DOHH2 (cell line): ENCODE data around the gene FOXP4.

Experiments used
- EZH2phosphoT487 ChIP-seq: fragments of 200-600 bp; sonication (generic); IDR thresholded peaks from 2 replicates; pipeline ENCODE4 v1.6.1; 2017; ENCODE audit warnings: borderline replicate concordance, mild to moderate bottlenecking, antibody characterized with exemption, low read length, moderate library complexity, mixed read lengths
- TF ChIP-seq, protein P1 (sequence below): fragments of 200-600 bp; sonication (generic); IDR thresholded peaks from one replicate; pipeline ENCODE4 v1.5.1; 2014; ENCODE audit warnings: antibody characterized with exemption, mild to moderate bottlenecking, low read depth, low read length; ENCODE audit not compliant: poor library complexity, severe bottlenecking

DNA sequence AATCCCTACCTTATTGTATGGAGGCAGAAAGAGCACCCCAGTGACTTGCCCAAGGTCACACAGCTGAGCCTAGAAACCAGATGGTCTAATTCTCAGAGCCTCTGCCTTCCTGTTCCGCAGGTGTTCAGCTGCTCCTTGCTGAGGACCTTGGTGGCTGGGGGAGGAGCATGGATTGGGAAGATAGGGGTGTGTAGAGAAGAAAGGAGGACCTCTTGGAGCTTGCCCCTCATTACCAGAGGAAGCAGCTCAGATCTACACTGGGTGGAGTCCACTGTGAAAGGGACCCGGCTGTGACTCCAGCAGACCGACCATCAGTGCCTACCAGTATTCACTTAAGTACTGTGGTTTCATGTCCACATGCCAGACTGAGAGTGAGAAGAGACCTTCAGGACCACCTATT lies 15.2 kb downstream of the FOXP4 start:
- TF ChIP-seq, protein P1, sequence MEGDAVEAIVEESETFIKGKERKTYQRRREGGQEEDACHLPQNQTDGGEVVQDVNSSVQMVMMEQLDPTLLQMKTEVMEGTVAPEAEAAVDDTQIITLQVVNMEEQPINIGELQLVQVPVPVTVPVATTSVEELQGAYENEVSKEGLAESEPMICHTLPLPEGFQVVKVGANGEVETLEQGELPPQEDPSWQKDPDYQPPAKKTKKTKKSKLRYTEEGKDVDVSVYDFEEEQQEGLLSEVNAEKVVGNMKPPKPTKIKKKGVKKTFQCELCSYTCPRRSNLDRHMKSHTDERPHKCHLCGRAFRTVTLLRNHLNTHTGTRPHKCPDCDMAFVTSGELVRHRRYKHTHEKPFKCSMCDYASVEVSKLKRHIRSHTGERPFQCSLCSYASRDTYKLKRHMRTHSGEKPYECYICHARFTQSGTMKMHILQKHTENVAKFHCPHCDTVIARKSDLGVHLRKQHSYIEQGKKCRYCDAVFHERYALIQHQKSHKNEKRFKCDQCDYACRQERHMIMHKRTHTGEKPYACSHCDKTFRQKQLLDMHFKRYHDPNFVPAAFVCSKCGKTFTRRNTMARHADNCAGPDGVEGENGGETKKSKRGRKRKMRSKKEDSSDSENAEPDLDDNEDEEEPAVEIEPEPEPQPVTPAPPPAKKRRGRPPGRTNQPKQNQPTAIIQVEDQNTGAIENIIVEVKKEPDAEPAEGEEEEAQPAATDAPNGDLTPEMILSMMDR, result no peak
- TF ChIP-seq EZH2phosphoT487, result no peak
